SK-N-SH (cell line): ENCODE data around the gene OR5H2. TPM values are rescaled to one million over a fixed set of nuclear protein-coding genes. Genes with fewer than 3 reads are reported as not detected.

Source experiments
- CTCF ChIA-PET: fragments of 300-600, 350-600 bp; formaldehyde crosslinking; extraction: SDS; loops from one replicate; lab custom pipeline; 2021; lab: Yijun Ruan, JAX
- POLR2A ChIA-PET: fragments of 350-600 bp; sonication (Branson Sonifier 250); formaldehyde crosslinking; extraction: SDS; loops from one replicate; lab custom pipeline; 2020; ENCODE audit warnings: antibody characterized with exemption, inconsistent platforms; lab: Yijun Ruan, JAX
- DNase-seq: peaks from one replicate; pipeline ENCODE4 v3.0.0; 2012
- H2AFZ ChIP-seq: fragments of 200-600 bp; sonication (generic); 2 replicates; pipeline ENCODE4 v1.8.1; 2016; ENCODE audit warnings: antibody characterized with exemption, mild to moderate bottlenecking, low read depth
- H3F3A ChIP-seq: fragments of 200-600 bp; sonication (generic); replicated peaks from 2 replicates; pipeline ENCODE3; 2016; ENCODE audit warnings: antibody characterized with exemption, mild to moderate bottlenecking; ENCODE audit not compliant: insufficient read depth
- H3K27ac ChIP-seq, 2 experiments: fragments of 200-500 bp in 1 of 2; fragments of 200-600 bp in 1 of 2; sonication (Bioruptor generic) in 1 of 2; sonication (generic), shearing (Covaris generic) in 1 of 2; 2 replicates each; pipeline versions ENCODE4 v1.5.1 to v1.6.1; 2014 to 2016; ENCODE audit warnings: low read depth in 2 of 2, inconsistent platforms in 1 of 2, low read length in 1 of 2, mild to moderate bottlenecking in 1 of 2, mixed read lengths in 1 of 2
- H3K27me3 ChIP-seq: fragments of 200-600 bp; sonication (generic), shearing (Covaris generic); 2 replicates; pipeline ENCODE4 v1.6.1; 2016; ENCODE audit warnings: mixed run types; ENCODE audit not compliant: insufficient read depth
- H3K36me3 ChIP-seq, 2 experiments: fragments of 200-500 bp in 1 of 2; fragments of 200-600 bp in 1 of 2; sonication (Bioruptor generic) in 1 of 2; sonication (generic) in 1 of 2; replicated peaks in 1 of 2; 2 replicates each; pipeline versions ENCODE3 to v1.5.1; 2014 to 2016; ENCODE audit warnings: low read length in 1 of 2, mild to moderate bottlenecking in 1 of 2; ENCODE audit not compliant: insufficient read depth in 2 of 2, control insufficient read depth in 1 of 2
- H3K4me1 ChIP-seq, 2 experiments: fragments of 200-500 bp in 1 of 2; fragments of 200-600 bp in 1 of 2; sonication (Bioruptor generic) in 1 of 2; sonication (generic), shearing (Covaris generic) in 1 of 2; 2 replicates each; pipeline versions ENCODE4 v1.5.1 to v1.6.1; 2014 to 2016; ENCODE audit warnings: low read depth in 1 of 2, low read length in 1 of 2, mixed run types in 1 of 2; ENCODE audit not compliant: insufficient read depth in 2 of 2, control insufficient read depth in 1 of 2
- H3K4me2 ChIP-seq: fragments of 200-600 bp; sonication (generic), shearing (Covaris generic); 2 replicates; pipeline ENCODE4 v1.6.1; 2017; ENCODE audit warnings: mixed run types
- H3K4me3 ChIP-seq, 2 experiments: fragments of 200-500 bp in 1 of 2; fragments of 200-600 bp in 1 of 2; sonication (Bioruptor generic) in 1 of 2; sonication (generic), shearing (Covaris generic) in 1 of 2; 2 replicates each; pipeline versions ENCODE4 v1.5.1 to v1.8.1; 2014 to 2016; ENCODE audit warnings: low read depth in 2 of 2, inconsistent platforms in 1 of 2, low read length in 1 of 2, mild to moderate bottlenecking in 1 of 2, mixed read lengths in 1 of 2, moderate library complexity in 1 of 2
- H3K79me2 ChIP-seq: fragments of 200-600 bp; sonication (generic); 2 replicates; pipeline ENCODE4 v1.8.1; 2017; ENCODE audit warnings: mild to moderate bottlenecking; ENCODE audit not compliant: insufficient read depth
- H3K9ac ChIP-seq: fragments of 200-600 bp; sonication (generic); 2 replicates; pipeline ENCODE4 v1.6.1; 2017; ENCODE audit warnings: mixed run types
- H3K9me2 ChIP-seq: fragments of 200-600 bp; sonication (generic); 2 replicates; pipeline ENCODE4 v1.6.1; 2017; ENCODE audit warnings: mixed run types
- H3K9me3 ChIP-seq: fragments of 200-600 bp; sonication (generic); 2 replicates; pipeline ENCODE4 v1.6.1; 2017; ENCODE audit warnings: mixed run types, mild to moderate bottlenecking, moderate library complexity
- H4K20me1 ChIP-seq: fragments of 200-600 bp; sonication (generic); 2 replicates; pipeline ENCODE4 v1.6.1; 2017; ENCODE audit warnings: mild to moderate bottlenecking, mixed run types; ENCODE audit not compliant: insufficient read depth
- CTCF ChIP-seq: fragments of 200-600 bp; sonication (generic); IDR thresholded peaks from 2 replicates; pipeline ENCODE4 v1.6.1; 2017; ENCODE audit warnings: antibody characterized with exemption, mild to moderate bottlenecking, moderate library complexity
- FOSL2 ChIP-seq: IDR thresholded peaks from 2 replicates; pipeline ENCODE4 v1.4.0; 2012; ENCODE audit warnings: low read depth, mild to moderate bottlenecking, moderate library complexity, borderline replicate concordance
- FOXJ3 ChIP-seq: sonication (generic); formaldehyde crosslinking; IDR thresholded peaks from 2 replicates; pipeline ENCODE4 v1.5.1; 2020; ENCODE audit warnings: mild to moderate bottlenecking, missing genetic modification reagents
- GABPA ChIP-seq: IDR thresholded peaks from 2 replicates; pipeline ENCODE4 v1.4.0; 2012; ENCODE audit warnings: low read depth, mild to moderate bottlenecking
- IRF3 ChIP-seq: fragments of 150-350 bp; IDR thresholded peaks from 2 replicates; pipeline ENCODE4 v1.6.1; 2016; ENCODE audit warnings: mild to moderate bottlenecking, low read depth, low read length
- JUND ChIP-seq: IDR thresholded peaks from 2 replicates; pipeline ENCODE4 v1.4.0; 2012
- MAX ChIP-seq: IDR thresholded peaks from 2 replicates; pipeline ENCODE4 v1.4.0; 2012; ENCODE audit warnings: low read depth
- MEF2A ChIP-seq: IDR thresholded peaks from 2 replicates; pipeline ENCODE4 v1.4.0; 2012; ENCODE audit warnings: low read depth, borderline replicate concordance
- PBX3 ChIP-seq: IDR thresholded peaks from 2 replicates; pipeline ENCODE4; 2012
- POLR2AphosphoS5 ChIP-seq: IDR thresholded peaks from 2 replicates; pipeline ENCODE4 v1.6.1; 2012; ENCODE audit warnings: low read depth, low read length
- RCOR1 ChIP-seq: fragments of 150-350 bp; IDR thresholded peaks from 2 replicates; pipeline ENCODE4 v1.6.1; 2017; ENCODE audit warnings: antibody characterized with exemption, low read length
- RXRA ChIP-seq: IDR thresholded peaks from 2 replicates; pipeline ENCODE4 v1.4.0; 2012; ENCODE audit warnings: low read depth, mild to moderate bottlenecking, borderline replicate concordance
- SIN3A ChIP-seq: IDR thresholded peaks from 2 replicates; pipeline ENCODE4 v1.6.1; 2012; ENCODE audit warnings: low read depth, mild to moderate bottlenecking, low read length, moderate library complexity, borderline replicate concordance
- SMC3 ChIP-seq: IDR thresholded peaks from 2 replicates; pipeline ENCODE4 v1.6.1; 2012; ENCODE audit warnings: low read depth, low read length, improper control_type of control experiment
- TAF1 ChIP-seq: IDR thresholded peaks from 2 replicates; pipeline ENCODE4 v1.6.1; 2012; ENCODE audit warnings: low read depth, mild to moderate bottlenecking, low read length, moderate library complexity, borderline replicate concordance
- TEAD4 ChIP-seq: IDR thresholded peaks from 2 replicates; pipeline ENCODE4 v1.4.0; 2012; ENCODE audit warnings: mild to moderate bottlenecking, borderline replicate concordance; ENCODE audit not compliant: insufficient read depth
- USF1 ChIP-seq: IDR thresholded peaks from 2 replicates; pipeline ENCODE4 v1.4.0; 2012; ENCODE audit warnings: low read depth, borderline replicate concordance
- WGBS: methylation state at CpG from one replicate; pipeline ENCODE4 v1.1.6; 2017; ENCODE audit warnings: low lambda C conversion rate; 5-methylcytosine and 5-hydroxymethylcytosine counted together
- polyA plus RNA-seq, 3 experiments: library from polyadenylated mRNA; depleted of rRNA; stranded (reverse); fragments of >200 nt; gene quantifications; 2 replicates each; pipeline ENCODE4 v1.2.3, GENCODE V29; 2012

The OR5H2 gene
- polyA plus RNA-seq, 1 of the 3 experiments (the other 2 are of a cell fraction), result not detected

GRCh38 chr3:98262046-98262445, 20.3 kb upstream of the OR5H2 start:
- Histone ChIP-seq H4K20me1 (no peaks in the 10 kb centered on the region), H3K9ac (no peak overlapping the region), H3K36me3 (no peaks in the 10 kb centered on the region), H3F3A (no peaks in the 10 kb centered on the region), H3K27ac (no peak overlapping the region), H3K79me2 (no peaks in the 10 kb centered on the region), H3K4me2 (no peak overlapping the region), H3K9me2 (no peaks in the 10 kb centered on the region), H3K27me3 (no peaks in the 10 kb centered on the region), H3K4me1 (no peaks in the 10 kb centered on the region), H2AFZ (no peak overlapping the region), H3K4me3 (no peak overlapping the region), H3K9me3 (no peaks in the 10 kb centered on the region)
- CTCF ChIA-PET, result no interaction called here
- DNase-seq, result no peak
- POLR2A ChIA-PET, result no interaction called here
- whole genome bisulfite sequencing, result 18% methylated on average over 2 of the region's 2 CpGs
- TF ChIP-seq TAF1, result no peak
- no peak for TF ChIP-seq TEAD4
- TF ChIP-seq RXRA, result no peak
- no peak for TF ChIP-seq IRF3
- no peak for TF ChIP-seq MAX
- no peak for TF ChIP-seq RCOR1
- TF ChIP-seq JUND, result no peak
- TF ChIP-seq SIN3A, result no peak
- TF ChIP-seq GABPA, result no peak
- TF ChIP-seq SMC3, result no peak
- no peak for TF ChIP-seq PBX3
- no peak for TF ChIP-seq POLR2AphosphoS5
- no peak for TF ChIP-seq MEF2A
- no peak for TF ChIP-seq USF1
- no peak for TF ChIP-seq FOXJ3 (CRISPR knock-in tag)
- TF ChIP-seq FOSL2, result no peak
- TF ChIP-seq CTCF, result no peak
